ENCODE results near the gene SLC9A9.

The SLC9A9 gene

DNA sequence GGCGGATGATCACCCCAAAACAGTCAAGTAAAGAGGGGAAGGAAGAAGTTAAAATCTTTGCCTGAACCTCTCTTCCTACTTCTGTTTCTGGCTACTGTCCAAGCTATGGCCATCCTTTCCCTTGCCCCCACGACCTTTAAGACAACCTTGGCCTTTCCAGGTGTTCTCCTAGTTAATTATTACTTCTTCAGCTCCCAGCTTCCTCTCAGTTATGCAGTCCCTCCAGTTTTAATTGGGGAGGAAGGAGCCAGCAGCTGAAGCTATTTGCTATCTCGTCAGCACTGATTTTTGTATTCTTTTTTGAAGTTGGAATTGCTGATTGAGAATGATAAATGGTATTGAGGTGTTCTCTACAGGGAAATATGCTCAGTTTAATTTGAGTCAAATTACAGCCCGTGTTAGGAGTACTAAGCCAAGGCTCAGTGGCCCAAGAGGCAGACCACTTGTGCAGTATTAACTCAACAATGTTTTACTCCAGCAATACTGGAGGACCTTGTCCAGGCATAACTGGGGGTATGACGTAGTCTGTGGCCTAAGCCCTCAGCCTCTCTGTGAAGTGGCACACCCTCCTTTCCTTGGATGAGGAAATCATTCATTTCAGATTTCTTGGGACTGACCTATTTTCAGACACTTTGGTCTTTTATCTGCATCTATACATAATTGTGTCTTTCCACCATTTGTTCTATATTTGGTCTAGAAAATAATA is 336.9 kb downstream of the SLC9A9 start:
- no peak for DNase-seq (ENCODE audit: low spot score)
- TF ChIP-seq, protein P1, sequence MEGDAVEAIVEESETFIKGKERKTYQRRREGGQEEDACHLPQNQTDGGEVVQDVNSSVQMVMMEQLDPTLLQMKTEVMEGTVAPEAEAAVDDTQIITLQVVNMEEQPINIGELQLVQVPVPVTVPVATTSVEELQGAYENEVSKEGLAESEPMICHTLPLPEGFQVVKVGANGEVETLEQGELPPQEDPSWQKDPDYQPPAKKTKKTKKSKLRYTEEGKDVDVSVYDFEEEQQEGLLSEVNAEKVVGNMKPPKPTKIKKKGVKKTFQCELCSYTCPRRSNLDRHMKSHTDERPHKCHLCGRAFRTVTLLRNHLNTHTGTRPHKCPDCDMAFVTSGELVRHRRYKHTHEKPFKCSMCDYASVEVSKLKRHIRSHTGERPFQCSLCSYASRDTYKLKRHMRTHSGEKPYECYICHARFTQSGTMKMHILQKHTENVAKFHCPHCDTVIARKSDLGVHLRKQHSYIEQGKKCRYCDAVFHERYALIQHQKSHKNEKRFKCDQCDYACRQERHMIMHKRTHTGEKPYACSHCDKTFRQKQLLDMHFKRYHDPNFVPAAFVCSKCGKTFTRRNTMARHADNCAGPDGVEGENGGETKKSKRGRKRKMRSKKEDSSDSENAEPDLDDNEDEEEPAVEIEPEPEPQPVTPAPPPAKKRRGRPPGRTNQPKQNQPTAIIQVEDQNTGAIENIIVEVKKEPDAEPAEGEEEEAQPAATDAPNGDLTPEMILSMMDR (IDR thresholded peaks at IDR 0.05; ENCODE audit: extremely low read depth, missing control alignments): no peak

DNA sequence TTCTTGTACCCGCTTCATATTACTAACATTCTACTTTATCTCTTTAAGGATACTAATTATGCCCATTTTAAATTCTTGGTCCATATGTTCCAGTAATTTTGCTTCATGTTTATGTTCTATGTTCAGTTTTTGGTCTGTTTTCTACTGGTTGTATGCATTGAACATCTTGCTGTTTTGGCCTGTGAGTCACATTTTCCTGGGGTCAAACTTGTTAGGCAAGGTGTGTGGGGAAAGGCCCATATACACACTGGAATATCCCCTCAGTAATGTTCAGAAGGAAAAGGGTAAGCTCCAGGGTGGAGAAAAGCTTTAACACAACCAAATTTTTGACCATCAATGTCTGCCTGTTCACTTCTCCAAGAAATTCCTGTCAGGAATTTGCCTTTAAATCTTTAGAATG is 337.7 kb downstream of the SLC9A9 start:
- DNase-seq (ENCODE audit: low spot score): no peak
- TF ChIP-seq, protein P1 (IDR thresholded peaks at IDR 0.05; ENCODE audit: extremely low read depth, missing control alignments): no peak

DNA sequence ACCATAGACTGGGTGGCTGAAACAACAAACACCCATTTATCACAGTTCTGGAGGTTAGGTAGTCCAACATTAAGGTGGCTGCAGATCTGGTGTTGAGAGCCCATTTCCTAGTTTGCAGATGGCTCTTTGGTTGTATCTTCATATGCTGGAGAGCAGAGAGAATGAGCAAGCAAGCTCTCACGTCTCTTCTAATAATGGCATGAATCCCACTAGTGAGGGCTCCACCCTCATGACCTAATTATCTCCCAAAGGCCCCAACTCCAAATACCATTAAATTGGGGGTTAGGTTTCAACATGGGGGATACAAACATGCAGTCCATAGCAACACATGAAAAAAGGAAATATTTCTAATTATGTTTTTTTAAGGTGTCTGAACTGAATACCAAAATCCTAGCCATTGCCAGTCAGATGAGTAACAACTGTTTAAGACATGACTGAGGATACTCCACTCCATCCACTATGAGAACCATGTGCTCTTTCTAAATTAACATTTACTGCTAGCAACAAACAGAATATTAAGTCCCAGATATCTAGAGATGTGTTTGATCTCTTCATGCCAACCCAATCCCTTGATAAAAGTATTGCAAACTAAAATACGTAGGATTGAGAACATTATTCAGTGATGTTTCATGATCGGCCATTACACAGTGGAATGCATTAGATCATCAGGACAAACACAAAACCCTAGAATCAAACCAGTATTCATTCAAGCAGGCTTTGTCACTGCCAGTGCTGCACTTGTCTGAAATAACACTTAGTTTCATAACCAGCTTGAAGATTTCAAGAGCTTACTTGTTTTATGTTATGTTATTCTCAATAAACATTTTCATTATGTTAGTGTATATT is 340.3 kb downstream of the SLC9A9 start:
- DNase-seq (ENCODE audit: low spot score): no peak
- TF ChIP-seq, protein P1 (IDR thresholded peaks at IDR 0.05; ENCODE audit: extremely low read depth, missing control alignments): no peak

DNA sequence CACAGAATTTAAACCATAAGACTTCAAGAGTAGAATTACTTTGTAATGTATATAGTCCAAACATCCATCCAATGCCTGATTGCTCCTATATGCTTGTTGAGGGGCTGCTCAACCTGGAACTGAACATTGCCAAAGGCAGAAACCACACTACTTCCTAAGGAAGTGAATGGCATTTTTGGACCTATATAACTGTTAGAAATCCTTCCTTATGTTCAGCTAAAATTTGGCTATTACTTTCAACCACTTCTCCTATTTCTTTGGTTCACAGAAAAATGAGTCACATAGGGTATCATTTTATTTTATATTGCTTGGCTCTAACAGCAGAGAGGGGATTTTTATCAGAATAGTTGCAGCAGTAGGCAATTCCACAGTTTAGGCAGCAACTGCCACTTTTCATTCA is 342.1 kb downstream of the SLC9A9 start:
- no peak for DNase-seq (ENCODE audit: low spot score)
- TF ChIP-seq, protein P1 (IDR thresholded peaks at IDR 0.05; ENCODE audit: extremely low read depth, missing control alignments): no peak

DNA sequence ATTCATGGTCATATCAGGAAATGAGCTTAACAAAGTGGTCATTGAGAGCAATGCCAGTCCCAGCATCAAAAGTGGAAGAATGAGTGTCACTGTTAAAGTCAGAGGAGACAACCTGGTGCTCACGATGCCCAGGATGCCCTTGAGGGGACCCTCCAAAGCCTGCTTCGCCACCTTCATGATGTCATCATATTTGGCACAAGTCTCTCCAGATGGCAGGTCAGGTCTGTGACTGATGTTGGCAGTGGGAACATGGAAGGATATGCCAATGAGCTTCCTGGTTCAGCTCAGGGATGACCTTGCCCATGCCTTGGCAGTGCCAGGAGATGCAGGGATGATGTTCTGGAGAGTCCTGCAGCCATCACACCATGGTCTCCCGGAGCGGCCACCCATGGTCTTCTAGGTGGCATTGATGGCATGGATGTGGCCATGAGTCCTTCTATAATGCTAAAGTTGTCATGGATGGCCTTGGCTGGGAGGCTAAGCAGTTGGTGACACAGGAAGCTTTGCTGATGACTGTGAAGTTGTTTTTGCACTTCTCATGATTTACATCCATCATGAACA is 344.9 kb downstream of the SLC9A9 start:
- DNase-seq (ENCODE audit: low spot score): no peak
- TF ChIP-seq, protein P1 (IDR thresholded peaks at IDR 0.05; ENCODE audit: extremely low read depth, missing control alignments): no peak

DNA sequence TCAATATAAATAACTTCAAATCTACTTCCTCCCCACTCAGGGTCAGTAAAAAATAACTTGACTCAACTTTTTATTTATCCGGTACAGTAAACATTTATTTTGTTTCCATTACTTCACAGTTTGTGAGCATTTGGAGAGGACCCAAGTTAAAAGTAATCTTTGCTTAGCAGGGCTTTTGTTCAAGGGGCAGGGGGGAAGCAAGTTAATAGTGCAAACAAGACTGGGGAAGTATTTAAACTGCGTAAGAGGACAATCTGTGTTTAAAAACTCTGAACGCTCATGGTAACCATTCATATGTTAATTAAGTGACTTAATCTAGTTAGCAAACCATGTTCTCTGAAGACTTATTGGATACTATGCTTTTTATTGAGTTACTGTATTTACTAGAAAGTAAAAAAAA is 346.2 kb downstream of the SLC9A9 start:
- TF ChIP-seq, protein P1 (IDR thresholded peaks at IDR 0.05; ENCODE audit: extremely low read depth, missing control alignments): no peak

DNA sequence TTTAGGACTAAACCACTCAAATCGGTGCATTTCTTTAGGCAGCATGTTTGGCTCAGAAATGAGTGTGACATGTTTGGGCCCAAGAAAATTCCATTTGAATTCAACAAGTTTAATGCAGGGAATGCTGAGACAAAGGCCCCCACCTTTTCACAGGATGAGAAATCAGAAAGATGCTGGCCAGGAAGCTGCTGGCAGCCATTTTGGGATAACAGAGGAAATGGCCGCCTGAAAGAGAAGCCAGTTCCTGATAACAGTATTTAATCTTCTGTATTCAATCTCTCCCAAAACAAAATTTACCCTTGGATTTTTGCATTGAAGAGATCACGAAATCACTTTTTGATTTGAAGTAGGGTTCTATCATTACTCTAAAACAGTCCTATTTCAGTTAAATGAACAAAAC is 350.9 kb downstream of the SLC9A9 start:
- TF ChIP-seq, protein P1 (IDR thresholded peaks at IDR 0.05; ENCODE audit: extremely low read depth, missing control alignments): no peak
- DNase-seq (ENCODE audit: low spot score): no peak

More for the DNA sequence above, 346.2 kb downstream of the SLC9A9 start:
- DNase-seq (ENCODE audit: low spot score): no peak

Data from GM20000 (cell line).